A549 (cell line): ENCODE measurements around the gene AGBL4. TPM values are rescaled to one million over a fixed set of nuclear protein-coding genes. Genes with fewer than 3 reads are reported as not detected.

Experiments used
- ATAC-seq, 2 experiments: fragments of 200-7000 bp in 1 of 2; fragments of >200 bp in 1 of 2; cut with Nextera tagmentation in 1 of 2; cut with Tn5 transposase in 1 of 2; 3 replicates each; pipeline versions ENCODE4 v1.8.0 to v1.9.1; 2018 to 2020; ENCODE audit warnings: mild to moderate bottlenecking in 1 of 2, moderate library complexity in 1 of 2
- CTCF ChIA-PET: fragments of 300-600 bp; sonication (Branson Sonifier 250); formaldehyde crosslinking; extraction: SDS; loops from one replicate; lab custom pipeline; 2021; ENCODE audit warnings: antibody characterized with exemption, inconsistent platforms; lab: Yijun Ruan, JAX
- POLR2A ChIA-PET: fragments of 350-600 bp; formaldehyde crosslinking; extraction: SDS; loops from one replicate; lab custom pipeline; 2021; ENCODE audit warnings: antibody characterized with exemption, inconsistent platforms; lab: Yijun Ruan, JAX
- DNase-seq, 2 experiments: peaks; one replicate each; pipeline versions ENCODE4 v3.0.0 to v3.0.0-alpha.2; 2011 to 2016; ENCODE audit warnings: low read depth in 1 of 2, low spot score in 1 of 2
- FAIRE-seq: peaks from 2 replicates; lab custom pipeline; 2011; peaks lifted over from hg19 to GRCh38; lab: Jason Lieb, UNC
- H3K27ac ChIP-seq, 2 experiments: fragments of >200 bp; sonication (Bioruptor Twin); formaldehyde crosslinking; 3 replicates each; pipeline ENCODE4 v1.5.1; 2016 to 2017
- H3K4me1 ChIP-seq: fragments of >200 bp; sonication (Bioruptor Twin); formaldehyde crosslinking; 3 replicates; pipeline ENCODE4 v1.6.1; 2016
- H3K4me2 ChIP-seq: fragments of >200 bp; sonication (Bioruptor Twin); formaldehyde crosslinking; 3 replicates; pipeline ENCODE4 v1.6.1; 2016
- H3K4me3 ChIP-seq: fragments of >200 bp; sonication (Bioruptor Twin); formaldehyde crosslinking; 3 replicates; pipeline ENCODE4 v1.5.1; 2016
- H3K9me3 ChIP-seq: fragments of >200 bp; sonication (Bioruptor Twin); formaldehyde crosslinking; 3 replicates; pipeline ENCODE4 v1.6.1; 2016
- CBX2 ChIP-seq: fragments of 200-600 bp; sonication (generic); IDR thresholded peaks from 2 replicates; pipeline ENCODE4 v1.6.1; 2016; ENCODE audit warnings: low read depth, mild to moderate bottlenecking, borderline replicate concordance
- CEBPB ChIP-seq, 2 experiments: fragments of >200 bp in 1 of 2; sonication (Bioruptor Twin) in 1 of 2; formaldehyde crosslinking in 1 of 2; IDR thresholded peaks; 2 replicates each; pipeline ENCODE4 v1.6.1; 2012 to 2016
- ESRRA ChIP-seq: fragments of 150-350 bp; IDR thresholded peaks from 2 replicates; pipeline ENCODE4 v1.6.1; 2014; ENCODE audit warnings: mild to moderate bottlenecking, low read length, borderline replicate concordance
- FOSB ChIP-seq: fragments of 250-450 bp; sonication (Bioruptor Pico); IDR thresholded peaks from 2 replicates; pipeline ENCODE4 v1.5.0; 2020; ENCODE audit warnings: mild to moderate bottlenecking, moderate library complexity
- HOXA7 ChIP-seq: fragments of 250-450 bp; sonication (Bioruptor Pico); IDR thresholded peaks from 2 replicates; pipeline ENCODE4 v1.5.0; 2020; ENCODE audit warnings: mild to moderate bottlenecking, moderate library complexity
- JUN ChIP-seq, 2 experiments: fragments of >200 bp; sonication (Bioruptor Twin); formaldehyde crosslinking; IDR thresholded peaks; 2 replicates in 1 of 2; 3 replicates in 1 of 2; pipeline ENCODE4 v1.6.1; 2016 to 2017
- KDM1A ChIP-seq: fragments of 200-600 bp; sonication (generic); IDR thresholded peaks from 2 replicates; pipeline ENCODE4 v1.6.1; 2016; ENCODE audit warnings: low read depth, mild to moderate bottlenecking
- KDM5A ChIP-seq: fragments of 200-600 bp; sonication (generic); IDR thresholded peaks from 2 replicates; pipeline ENCODE4 v1.6.1; 2016; ENCODE audit warnings: antibody characterized with exemption, mild to moderate bottlenecking
- MAZ ChIP-seq: fragments of 150-350 bp; IDR thresholded peaks from 2 replicates; pipeline ENCODE4 v1.6.1; 2014; ENCODE audit warnings: antibody characterized with exemption, low read depth, low read length, borderline replicate concordance
- NFE2L2 ChIP-seq: fragments of 150-350 bp; conservative IDR thresholded peaks from 2 replicates; pipeline ENCODE4 v1.6.1; 2014; ENCODE audit warnings: low read length
- NR3C1 ChIP-seq: fragments of >200 bp; sonication (Bioruptor Twin); formaldehyde crosslinking; IDR thresholded peaks from 3 replicates; pipeline ENCODE4 v1.6.1; 2017
- PHF8 ChIP-seq: fragments of 200-600 bp; sonication (generic); IDR thresholded peaks from 2 replicates; pipeline ENCODE4 v1.6.1; 2016; ENCODE audit warnings: low read depth, mild to moderate bottlenecking, antibody characterized with exemption, moderate library complexity, borderline replicate concordance
- RAD21 ChIP-seq, 2 experiments: fragments of >200 bp in 1 of 2; sonication (Bioruptor Twin) in 1 of 2; formaldehyde crosslinking in 1 of 2; IDR thresholded peaks in 1 of 2; conservative IDR thresholded peaks in 1 of 2; 2 replicates in 1 of 2; 3 replicates in 1 of 2; pipeline ENCODE4 v1.6.1; 2012 to 2018; ENCODE audit warnings: inconsistent platforms in 1 of 2
- ZC3H11A ChIP-seq: fragments of 450-650 bp; IDR thresholded peaks from 2 replicates; pipeline ENCODE4 v1.6.1; 2014; ENCODE audit warnings: antibody characterized with exemption, mild to moderate bottlenecking
- ZNF302 ChIP-seq: fragments of 250-450 bp; sonication (Bioruptor Pico); IDR thresholded peaks from 2 replicates; pipeline ENCODE4 v1.9.0; 2021; ENCODE audit warnings: inconsistent platforms, mild to moderate bottlenecking, moderate library complexity
- WGBS: methylation state at CpG from one replicate; pipeline ENCODE4 v1.1.6; 2017; ENCODE audit errors: missing lambda C conversion rate; 5-methylcytosine and 5-hydroxymethylcytosine counted together
- polyA plus RNA-seq, 4 experiments: library from polyadenylated mRNA; depleted of rRNA in 3 of 4; stranded (reverse); fragments of >200 nt; fragmentation: RNase III in 1 of 4; extraction: RNeasy Plus Mini Kit Qiagen cat#74134 plus additional on column Dnase treatment in 1 of 4; gene quantifications; 2 replicates in 3 of 4; 3 replicates in 1 of 4; pipeline ENCODE4 v1.2.3, GENCODE V29; 2011 to 2017
- TF ChIP-seq, protein P1 (sequence below): fragments of >200 bp; sonication (Bioruptor Twin); formaldehyde crosslinking; IDR thresholded peaks from 3 replicates; pipeline ENCODE4 v1.5.1; 2016
- TF ChIP-seq, protein P2 (sequence below): fragments of 200-600 bp; sonication (generic); IDR thresholded peaks from 2 replicates; pipeline ENCODE4 v1.6.1; 2016; ENCODE audit warnings: antibody characterized with exemption, mild to moderate bottlenecking, moderate library complexity
- TF ChIP-seq, protein P3 (sequence below): IDR thresholded peaks from 2 replicates; pipeline ENCODE4 v1.6.1; 2012; ENCODE audit warnings: low read depth, borderline replicate concordance
- TF ChIP-seq, protein P4 (sequence below): fragments of 450-650 bp; IDR thresholded peaks from 2 replicates; pipeline ENCODE4 v1.6.1; 2014; ENCODE audit warnings: antibody characterized with exemption
- TF ChIP-seq, protein P5 (sequence below): fragments of >200 bp; sonication (Bioruptor Twin); formaldehyde crosslinking; IDR thresholded peaks from 3 replicates; pipeline ENCODE4 v1.6.1; 2016

Gene AGBL4
- polyA plus RNA-seq, 2 of the 4 experiments (the other 2 are of a cell fraction), result not detected

DNA sequence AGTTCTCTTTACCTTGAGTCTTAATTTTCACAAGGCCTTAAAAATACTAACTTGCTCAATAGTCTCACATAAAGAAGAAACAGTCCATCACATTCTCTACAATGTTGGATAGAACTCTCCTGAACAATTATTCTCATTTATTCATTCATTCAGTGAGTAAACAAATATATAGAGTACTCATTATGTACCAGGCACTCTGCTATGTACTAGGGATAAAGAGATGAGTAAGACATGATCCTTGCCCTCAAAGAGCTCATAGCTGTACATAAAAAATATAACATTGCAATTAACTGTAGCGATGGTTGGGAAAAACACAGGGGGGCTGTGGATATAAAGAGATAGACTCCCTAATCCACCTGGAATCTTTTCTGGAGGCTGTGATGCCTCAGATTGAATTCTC is 660.1 kb downstream of the AGBL4 start:
- FAIRE-seq (no peak), DNase-seq (no peak), ATAC-seq (no peak)
- H3K9me3 ChIP-seq, result no peaks in the 10 kb centered on the region
- no peak overlapping the region for H3K4me2 ChIP-seq
- ChIA-PET CTCF (no interaction called here), POLR2A (no interaction called here)
- no peak for TF ChIP-seq KDM1A
- TF ChIP-seq NR3C1, result no peak
- no peak for TF ChIP-seq CBX2
- no peak for TF ChIP-seq FOSB (CRISPR knock-in tag)
- TF ChIP-seq ZNF302 (CRISPR knock-in tag), result no peak
- TF ChIP-seq, protein P1, sequence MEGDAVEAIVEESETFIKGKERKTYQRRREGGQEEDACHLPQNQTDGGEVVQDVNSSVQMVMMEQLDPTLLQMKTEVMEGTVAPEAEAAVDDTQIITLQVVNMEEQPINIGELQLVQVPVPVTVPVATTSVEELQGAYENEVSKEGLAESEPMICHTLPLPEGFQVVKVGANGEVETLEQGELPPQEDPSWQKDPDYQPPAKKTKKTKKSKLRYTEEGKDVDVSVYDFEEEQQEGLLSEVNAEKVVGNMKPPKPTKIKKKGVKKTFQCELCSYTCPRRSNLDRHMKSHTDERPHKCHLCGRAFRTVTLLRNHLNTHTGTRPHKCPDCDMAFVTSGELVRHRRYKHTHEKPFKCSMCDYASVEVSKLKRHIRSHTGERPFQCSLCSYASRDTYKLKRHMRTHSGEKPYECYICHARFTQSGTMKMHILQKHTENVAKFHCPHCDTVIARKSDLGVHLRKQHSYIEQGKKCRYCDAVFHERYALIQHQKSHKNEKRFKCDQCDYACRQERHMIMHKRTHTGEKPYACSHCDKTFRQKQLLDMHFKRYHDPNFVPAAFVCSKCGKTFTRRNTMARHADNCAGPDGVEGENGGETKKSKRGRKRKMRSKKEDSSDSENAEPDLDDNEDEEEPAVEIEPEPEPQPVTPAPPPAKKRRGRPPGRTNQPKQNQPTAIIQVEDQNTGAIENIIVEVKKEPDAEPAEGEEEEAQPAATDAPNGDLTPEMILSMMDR, result no peak
- no peak for TF ChIP-seq ZC3H11A
- no peak for TF ChIP-seq RAD21 (conservative IDR thresholded peaks at IDR 0.05 in 1 of 2, IDR thresholded peaks at IDR 0.05 in 1 of 2)
- no peak for TF ChIP-seq HOXA7 (CRISPR knock-in tag)
- TF ChIP-seq, protein P2, sequence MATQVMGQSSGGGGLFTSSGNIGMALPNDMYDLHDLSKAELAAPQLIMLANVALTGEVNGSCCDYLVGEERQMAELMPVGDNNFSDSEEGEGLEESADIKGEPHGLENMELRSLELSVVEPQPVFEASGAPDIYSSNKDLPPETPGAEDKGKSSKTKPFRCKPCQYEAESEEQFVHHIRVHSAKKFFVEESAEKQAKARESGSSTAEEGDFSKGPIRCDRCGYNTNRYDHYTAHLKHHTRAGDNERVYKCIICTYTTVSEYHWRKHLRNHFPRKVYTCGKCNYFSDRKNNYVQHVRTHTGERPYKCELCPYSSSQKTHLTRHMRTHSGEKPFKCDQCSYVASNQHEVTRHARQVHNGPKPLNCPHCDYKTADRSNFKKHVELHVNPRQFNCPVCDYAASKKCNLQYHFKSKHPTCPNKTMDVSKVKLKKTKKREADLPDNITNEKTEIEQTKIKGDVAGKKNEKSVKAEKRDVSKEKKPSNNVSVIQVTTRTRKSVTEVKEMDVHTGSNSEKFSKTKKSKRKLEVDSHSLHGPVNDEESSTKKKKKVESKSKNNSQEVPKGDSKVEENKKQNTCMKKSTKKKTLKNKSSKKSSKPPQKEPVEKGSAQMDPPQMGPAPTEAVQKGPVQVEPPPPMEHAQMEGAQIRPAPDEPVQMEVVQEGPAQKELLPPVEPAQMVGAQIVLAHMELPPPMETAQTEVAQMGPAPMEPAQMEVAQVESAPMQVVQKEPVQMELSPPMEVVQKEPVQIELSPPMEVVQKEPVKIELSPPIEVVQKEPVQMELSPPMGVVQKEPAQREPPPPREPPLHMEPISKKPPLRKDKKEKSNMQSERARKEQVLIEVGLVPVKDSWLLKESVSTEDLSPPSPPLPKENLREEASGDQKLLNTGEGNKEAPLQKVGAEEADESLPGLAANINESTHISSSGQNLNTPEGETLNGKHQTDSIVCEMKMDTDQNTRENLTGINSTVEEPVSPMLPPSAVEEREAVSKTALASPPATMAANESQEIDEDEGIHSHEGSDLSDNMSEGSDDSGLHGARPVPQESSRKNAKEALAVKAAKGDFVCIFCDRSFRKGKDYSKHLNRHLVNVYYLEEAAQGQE, result no peak
- TF ChIP-seq, protein P3, sequence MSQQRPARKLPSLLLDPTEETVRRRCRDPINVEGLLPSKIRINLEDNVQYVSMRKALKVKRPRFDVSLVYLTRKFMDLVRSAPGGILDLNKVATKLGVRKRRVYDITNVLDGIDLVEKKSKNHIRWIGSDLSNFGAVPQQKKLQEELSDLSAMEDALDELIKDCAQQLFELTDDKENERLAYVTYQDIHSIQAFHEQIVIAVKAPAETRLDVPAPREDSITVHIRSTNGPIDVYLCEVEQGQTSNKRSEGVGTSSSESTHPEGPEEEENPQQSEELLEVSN, result no peak
- TF ChIP-seq JUN (IDR thresholded peaks at IDR 0.05), result no peak
- TF ChIP-seq, protein P4, sequence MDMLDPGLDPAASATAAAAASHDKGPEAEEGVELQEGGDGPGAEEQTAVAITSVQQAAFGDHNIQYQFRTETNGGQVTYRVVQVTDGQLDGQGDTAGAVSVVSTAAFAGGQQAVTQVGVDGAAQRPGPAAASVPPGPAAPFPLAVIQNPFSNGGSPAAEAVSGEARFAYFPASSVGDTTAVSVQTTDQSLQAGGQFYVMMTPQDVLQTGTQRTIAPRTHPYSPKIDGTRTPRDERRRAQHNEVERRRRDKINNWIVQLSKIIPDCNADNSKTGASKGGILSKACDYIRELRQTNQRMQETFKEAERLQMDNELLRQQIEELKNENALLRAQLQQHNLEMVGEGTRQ, result no peak
- TF ChIP-seq ESRRA, result no peak
- TF ChIP-seq, protein P5, sequence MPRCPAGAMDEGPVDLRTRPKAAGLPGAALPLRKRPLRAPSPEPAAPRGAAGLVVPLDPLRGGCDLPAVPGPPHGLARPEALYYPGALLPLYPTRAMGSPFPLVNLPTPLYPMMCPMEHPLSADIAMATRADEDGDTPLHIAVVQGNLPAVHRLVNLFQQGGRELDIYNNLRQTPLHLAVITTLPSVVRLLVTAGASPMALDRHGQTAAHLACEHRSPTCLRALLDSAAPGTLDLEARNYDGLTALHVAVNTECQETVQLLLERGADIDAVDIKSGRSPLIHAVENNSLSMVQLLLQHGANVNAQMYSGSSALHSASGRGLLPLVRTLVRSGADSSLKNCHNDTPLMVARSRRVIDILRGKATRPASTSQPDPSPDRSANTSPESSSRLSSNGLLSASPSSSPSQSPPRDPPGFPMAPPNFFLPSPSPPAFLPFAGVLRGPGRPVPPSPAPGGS, result no peak
- TF ChIP-seq PHF8, result no peak
- no peak for TF ChIP-seq MAZ
- TF ChIP-seq KDM5A, result no peak
- no peak for TF ChIP-seq NFE2L2
- 56% methylated on average over 1 of the region's 1 CpG for WGBS
- H3K4me1 ChIP-seq, result no peaks in the 10 kb centered on the region
- no peak overlapping the region for H3K4me3 ChIP-seq
- no peak overlapping the region for H3K27ac ChIP-seq

DNA sequence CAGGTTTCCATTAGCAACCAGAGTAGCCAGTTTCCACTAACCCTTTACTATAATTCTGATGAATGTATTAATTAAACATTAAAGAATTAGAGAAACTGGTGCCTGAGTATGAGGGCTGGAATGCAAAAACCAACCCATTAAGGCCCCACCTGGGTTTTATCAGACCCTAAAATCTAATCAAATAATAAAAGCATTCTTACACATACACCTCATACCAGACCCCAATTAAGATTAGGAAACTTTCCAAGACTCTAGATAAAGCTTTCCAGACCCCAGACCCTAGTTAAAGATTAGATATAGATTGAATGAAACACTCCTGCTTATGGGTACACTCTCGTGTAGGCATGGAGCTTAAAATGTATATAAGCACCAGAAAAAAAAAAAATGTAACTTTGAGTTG is 665.7 kb downstream of the AGBL4 start:
- Histone ChIP-seq H3K4me1 (no peaks in the 10 kb centered on the region), H3K27ac (no peak overlapping the region), H3K4me3 (no peak overlapping the region), H3K4me2 (no peak overlapping the region), H3K9me3 (no peaks in the 10 kb centered on the region)
- ChIA-PET POLR2A (no interaction called here), CTCF (no interaction called here)
- ATAC-seq, result no peak
- TF ChIP-seq CEBPB (IDR thresholded peaks at IDR 0.05), result no peak
- 0% methylated on average over 1 of the region's 1 CpG for WGBS
- FAIRE-seq, result no peak
- DNase-seq, result no peak
